HG02763 (cell line): ENCODE data around the gene PARP11.

ENCODE experiments used
- ATAC-seq: cut with Tn5 transposase; IDR thresholded peaks from one replicate; pipeline ENCODE4 v1.9.1; 2021; ENCODE audit warnings: mild to moderate bottlenecking, moderate library complexity; ENCODE audit not compliant: unreplicated experiment

Gene PARP11, protein sequence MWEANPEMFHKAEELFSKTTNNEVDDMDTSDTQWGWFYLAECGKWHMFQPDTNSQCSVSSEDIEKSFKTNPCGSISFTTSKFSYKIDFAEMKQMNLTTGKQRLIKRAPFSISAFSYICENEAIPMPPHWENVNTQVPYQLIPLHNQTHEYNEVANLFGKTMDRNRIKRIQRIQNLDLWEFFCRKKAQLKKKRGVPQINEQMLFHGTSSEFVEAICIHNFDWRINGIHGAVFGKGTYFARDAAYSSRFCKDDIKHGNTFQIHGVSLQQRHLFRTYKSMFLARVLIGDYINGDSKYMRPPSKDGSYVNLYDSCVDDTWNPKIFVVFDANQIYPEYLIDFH

DNA sequence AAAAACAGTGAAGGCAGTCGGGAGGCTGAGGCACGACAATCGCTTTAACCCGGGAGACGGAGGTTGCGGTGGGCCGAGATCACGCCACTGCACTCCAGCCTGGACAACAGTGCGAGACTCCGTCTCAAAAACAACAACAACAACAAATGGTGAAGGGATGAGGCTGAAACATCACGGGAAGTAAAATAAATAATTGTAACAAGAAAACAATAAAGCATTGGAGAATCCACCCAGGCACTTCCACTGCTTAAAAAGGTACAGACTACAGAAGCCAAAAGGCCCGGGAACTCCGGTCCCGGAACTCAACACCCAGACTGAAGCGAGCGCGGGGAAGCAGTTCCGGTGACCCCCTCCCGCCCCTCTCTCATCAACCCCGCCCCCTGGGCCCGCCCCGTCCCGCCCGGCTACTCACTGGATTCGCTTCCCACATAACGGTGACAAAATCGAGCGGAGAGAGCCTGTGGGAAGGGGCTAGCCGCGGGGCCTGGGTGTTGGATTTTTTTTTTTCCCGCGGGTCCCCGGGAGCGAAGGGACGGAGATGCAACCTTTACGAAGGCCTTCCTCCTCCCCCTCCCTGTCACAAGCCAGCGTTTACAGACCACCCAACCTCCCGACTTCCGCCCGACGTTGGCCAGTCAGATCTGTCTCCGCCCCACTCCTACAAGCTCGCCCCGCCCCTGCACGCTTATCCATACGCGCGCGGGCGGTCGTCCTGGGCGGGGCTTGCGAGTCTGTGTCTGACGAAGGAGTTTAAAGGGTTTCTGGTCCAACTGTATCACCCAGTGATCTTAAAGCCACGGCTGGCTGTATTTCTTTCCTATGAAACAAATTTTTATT, at the start of gene PARP11:
Gene PARP11, minus strand, starts transcription at position 600 of the 837 bp plus-strand sequence. Its CDS starts 170 bp downstream, at position 430.
- peak; percentile 94 for ATAC-seq

DNA sequence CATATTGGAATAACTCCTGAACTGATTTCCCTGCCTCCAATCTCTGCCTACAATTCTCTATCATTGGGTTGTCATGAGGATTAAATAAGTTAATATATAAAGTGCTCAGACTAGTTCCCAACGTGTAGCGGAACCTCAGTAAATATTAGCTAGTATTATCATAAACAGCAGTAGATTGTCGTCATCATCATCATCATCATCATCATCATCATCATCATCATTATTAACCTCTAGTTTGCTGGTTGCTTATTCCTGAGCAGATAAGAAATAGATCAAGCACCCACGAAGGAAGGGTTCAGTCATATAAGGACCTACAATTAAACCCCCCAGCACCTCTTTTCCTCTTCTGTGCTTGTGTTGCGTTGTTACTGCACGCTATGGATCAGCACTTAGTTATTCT, 48.8 kb upstream of the PARP11 start:
- ATAC-seq, result no peak

DNA sequence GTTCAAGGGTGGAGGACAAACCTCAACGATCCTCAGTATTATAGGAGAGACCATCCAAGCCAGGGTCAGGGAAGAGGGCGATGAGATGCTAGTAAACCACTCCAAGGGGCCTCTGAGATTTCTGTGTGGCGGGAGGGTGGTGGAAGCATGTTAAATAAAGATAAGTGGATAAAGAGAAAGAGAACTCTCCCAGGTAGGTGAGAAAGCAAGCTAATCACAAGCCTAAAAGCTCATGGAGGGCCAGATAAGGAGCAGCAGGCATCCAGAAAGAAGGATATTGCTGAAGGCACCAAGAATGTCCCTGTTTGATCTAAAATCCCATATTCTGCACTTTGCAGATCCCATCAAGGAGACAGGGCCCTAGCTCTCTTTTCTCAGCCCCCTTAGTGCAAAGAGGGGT, 48.3 kb upstream of the PARP11 start:
- no peak for ATAC-seq

DNA sequence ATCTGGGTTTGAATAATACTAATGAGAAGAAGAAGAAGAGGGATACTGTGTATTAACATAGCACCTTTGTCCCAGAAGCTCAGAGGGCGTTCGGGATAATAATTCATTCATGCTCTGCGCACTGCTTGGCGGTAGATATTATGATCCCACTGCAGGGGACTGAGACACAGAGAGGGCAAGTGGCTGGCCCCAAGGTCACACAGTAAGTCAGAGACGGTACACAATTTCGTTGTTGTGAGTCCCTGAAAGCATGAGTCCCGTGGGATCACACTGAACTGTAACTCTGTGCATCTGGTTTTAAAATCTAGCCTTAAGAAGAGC, 47.9 kb upstream of the PARP11 start:
- ATAC-seq, result no peak

DNA sequence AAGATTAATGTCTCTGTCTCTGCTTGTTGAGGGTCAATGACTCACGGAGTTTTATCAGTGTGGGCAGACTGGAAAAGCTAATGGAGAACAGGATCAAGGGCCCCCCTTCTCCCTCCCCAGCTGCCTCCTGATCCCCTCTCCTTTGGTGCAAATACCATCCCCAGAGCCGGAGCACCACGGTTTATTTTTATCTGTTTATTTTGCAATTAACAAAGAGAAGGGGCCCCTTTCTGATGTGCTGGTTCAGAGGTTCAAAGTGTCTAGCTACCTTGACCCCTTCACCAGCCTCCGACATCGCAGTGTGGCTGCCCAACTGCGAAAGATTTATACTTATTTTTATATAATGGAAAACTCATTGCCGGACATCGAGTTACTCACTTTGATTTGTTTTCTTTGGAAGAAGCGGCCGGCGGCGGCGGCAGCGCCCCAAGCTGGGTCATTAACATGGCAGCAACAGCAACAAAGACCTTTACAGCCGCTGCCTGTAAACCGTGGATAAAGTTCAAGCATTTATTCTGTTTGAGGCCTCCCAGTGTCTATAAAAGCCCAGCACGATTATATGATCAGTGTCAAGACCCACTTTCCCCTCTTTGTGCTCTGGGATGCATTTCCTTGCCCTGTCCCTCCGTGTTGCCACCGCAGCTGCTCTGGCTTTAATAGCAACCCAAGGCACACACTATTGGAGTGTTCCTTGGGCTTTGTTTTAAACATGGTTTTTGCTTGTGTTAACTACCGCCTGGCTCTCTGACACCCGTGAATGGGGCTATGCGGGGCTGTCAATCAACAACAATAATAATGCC, 47.4 kb upstream of the PARP11 start:
- no peak for ATAC-seq

DNA sequence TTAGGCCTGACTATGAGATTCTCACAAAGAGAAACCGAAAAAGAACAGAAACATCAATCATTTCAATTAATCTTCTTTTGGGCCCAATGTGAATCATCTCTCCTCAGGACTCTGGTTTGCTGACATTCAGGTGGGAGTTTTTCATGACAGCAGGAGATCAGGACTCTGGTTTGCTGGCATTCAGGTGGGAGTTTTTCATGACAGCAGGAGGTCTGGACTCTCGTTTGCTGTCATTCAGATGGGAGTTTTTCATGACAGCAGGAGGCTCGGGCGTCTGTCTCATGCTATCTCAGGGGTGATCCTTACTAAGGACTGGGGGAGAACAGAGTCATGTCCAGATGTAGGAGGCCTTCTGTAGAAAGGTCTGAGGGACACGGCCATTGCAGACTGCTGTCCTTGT, 40.1 kb upstream of the PARP11 start:
- no peak for ATAC-seq

DNA sequence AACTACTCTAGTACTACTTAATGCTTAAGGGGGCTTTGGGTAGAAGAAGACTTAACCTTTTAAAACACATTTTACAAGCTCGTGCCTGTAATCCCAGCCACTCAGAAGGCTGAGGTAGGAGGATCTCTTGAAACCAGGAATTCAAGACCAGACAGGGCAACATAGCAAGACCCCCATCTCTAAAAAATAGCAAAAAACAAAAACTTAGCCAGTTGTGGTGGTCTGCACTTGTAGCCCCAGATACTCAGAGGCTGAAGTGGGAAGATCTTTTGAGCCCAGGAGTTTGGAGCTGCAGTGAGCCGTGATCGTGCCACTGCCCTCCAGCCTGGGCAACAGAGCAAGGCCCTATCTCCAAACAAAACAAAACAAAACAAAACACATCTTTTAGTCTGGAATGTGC, 39.7 kb upstream of the PARP11 start:
- ATAC-seq, result no peak

DNA sequence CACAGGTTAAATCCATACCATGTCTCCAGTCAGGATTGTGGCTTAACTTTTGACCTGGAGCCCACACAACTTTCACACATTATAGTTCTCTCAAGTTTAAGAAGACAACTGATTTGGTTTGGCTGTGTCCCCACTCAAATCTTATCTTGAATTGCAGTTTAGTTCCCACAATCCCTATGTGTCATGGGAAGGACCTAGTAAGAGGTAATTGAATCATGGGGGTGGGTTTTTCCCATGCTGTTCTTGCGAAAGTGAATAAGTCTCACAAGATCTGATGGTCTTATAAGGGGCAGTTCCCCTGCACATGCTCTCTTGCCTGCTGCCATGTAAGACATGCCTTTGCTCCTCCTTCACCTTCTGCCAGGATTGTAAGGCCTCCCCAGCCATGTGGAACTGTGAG, 38.2 kb upstream of the PARP11 start:
- no peak for ATAC-seq

DNA sequence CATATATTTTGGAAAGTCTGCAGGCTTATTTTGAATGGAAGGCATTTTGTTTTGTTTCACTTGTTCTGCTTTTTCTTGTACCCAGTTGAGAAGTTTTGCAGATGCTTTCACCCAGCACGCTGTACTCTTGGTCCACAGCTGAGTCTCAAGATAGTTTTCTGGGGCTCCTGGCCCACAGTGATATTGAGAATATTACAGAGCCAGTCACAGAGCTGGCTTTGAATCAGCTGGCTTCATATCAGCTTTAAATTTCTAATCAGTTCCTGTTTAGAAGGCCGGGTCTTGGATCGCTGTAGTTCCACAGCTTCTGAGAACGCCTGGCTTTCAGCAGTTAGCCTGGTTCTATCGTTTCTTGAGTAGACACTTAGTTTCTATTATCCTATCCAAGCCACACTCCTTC, 32.5 kb upstream of the PARP11 start:
- ATAC-seq, result no peak

DNA sequence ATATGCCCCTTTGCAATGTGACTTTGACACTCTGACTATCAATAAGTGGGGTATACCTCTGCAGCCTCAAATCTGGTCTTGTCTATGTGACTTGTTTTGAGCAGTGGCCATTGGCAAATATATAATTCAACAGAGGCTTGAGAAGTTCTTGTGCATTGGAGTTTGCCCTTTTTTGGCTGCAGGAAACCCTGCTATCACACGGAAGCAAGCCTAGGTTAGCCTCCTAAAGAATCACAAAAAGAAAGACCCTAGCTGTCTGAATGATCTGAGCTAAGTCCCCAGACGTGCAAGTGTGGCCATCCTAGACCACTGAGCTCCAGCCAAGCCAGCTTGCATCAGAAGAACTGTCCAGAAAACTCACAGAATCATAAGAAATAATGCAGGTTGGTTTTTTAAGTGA, 31.8 kb upstream of the PARP11 start:
- ATAC-seq, result no peak

DNA sequence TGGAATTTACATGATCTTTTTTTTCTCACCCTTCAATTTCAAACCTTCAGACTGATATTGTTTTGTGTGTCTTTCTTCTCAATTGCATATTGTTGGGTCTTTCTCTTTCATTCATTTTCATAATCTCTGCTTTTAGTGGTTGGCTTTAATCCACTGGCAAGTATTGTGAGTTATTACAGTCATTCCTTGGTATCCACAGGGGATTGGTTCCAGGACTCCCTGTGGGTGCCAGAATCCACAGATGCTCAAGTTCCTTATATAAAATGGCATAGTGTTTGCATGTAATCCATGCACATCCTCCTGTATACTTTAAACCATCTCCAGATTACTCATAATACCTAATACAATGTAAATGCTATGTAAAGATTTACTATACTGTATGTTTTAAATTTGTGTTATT, 29.7 kb upstream of the PARP11 start:
- no peak for ATAC-seq

DNA sequence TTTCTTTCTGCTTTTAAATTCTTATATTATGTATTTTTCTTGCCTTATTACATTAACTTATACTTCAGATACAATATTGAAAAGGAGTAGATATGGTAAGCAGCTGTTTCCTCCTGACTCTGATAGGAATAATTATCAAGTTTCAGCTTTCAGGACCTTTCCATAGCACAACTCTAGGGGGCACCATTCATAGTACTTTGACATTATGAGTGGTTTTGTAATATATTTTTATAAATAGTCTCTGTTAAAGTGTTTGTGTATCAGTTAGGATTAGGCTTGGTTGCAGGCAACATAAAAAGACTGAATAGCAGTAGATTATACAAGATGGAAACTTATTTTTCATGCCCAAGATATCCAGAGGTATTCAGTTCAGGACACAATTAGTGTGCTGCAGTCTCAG, 27.9 kb upstream of the PARP11 start:
- ATAC-seq, result no peak

DNA sequence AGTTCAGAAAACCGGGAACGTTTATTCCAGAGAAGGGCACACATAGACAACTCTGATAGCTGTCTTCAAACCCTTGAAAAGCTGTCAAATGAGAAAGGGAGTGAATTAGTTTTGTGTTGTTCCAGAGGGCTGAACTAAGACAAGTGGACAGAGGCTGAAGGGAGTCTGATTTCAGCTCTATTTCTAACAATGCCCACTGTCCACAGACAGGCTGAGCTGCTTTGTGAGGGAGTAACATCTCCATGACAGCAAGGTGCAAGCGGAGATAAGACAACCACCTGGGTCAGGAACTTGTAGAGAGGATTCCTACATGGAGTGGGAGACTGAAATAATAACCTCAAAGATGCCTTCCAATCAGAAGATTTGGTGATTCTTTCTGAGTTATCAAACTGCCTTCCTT, 25.6 kb upstream of the PARP11 start:
- ATAC-seq, result no peak

DNA sequence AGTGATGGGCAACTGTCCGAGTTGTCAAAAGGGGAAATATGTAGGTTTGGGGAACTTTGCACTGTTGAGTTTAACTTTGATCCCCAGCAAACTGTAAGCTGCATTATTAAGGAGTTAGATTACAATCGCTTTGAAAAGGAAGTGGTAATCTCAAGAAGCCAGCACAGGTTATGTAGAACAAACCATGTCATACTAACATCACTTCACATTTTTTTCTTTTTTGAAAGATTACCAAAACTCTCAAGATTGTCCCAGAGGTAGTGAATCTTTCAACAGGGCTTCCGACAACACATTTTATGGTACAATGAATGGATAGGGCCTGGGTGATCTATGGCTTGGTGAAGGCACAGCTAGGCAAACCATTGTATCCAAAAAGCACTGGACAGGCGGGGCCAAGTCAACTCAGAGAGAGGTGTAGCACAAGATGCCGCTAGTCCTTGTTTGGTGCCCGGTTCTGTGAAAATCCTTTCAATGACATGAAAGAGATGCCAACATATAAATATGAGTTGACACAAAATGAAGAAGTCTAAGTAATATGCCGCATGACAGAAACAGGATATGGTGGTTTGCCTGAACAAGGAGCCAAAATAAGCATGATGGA, 24.3 kb upstream of the PARP11 start:
- no peak for ATAC-seq

DNA sequence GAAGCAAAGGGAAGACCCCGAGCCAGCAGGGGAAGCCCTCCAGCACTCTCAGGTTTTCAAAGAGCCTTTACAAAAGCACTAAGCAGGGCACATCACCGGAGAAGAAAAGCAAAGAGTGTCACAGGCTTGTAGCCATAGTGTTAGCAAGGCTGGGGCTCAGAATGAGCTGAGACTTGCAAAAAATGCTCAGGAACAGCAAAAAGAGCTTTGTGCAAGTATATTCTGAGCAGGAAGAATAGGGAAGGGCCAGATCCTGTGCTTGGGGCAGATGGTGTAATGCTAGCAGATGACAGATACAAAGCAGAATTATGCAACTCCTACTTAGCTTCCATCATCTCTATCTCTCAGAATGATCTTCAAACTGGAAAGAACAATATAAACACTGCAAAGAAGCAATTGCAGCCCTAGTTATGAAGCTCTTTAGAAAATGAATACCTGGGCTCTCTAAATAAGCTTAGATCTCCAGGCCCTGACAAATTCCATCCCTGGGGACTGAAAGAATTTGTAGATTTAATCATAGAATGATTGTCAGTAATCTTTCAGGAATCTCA, 23.7 kb upstream of the PARP11 start:
- ATAC-seq, result no peak

DNA sequence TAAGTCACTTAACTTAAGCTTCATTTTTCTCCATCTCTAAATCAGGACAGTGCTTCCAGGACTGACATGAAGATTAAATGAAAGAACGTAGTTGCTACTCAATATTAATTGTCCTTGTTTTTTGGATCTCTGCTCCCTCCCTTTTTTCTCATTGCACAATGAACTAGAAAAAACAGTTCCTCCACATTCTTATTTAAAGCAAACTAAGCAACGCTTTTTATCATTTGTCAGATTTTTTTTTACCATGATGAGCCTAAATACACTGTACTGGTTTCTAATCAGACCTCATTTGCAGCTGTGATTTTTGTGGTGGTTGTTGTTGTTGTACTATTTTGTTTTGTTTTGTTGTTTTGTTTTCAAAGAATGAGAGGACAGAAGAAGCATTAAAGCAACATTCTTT, 23.2 kb upstream of the PARP11 start:
- ATAC-seq, result no peak

DNA sequence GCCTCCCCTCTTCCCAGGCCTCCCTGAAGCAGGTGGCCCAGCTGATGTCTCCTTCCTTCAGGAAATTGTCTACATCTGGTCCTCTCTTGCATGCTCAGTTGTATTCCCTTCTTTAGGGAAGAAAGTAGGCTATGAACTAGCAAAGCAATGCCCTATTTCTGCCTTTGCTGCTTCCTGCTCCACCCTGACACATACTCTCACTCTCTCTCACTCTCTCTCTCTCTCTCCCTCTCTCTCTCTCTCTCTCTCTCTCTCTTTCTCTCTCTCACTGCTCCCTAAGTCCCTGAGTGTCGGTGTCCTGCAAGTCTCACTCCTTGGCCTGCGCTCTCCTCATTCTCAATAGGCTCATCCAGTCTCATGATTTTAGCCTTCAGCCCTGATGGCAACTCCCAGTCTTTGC, 19.4 kb upstream of the PARP11 start:
- no peak for ATAC-seq

DNA sequence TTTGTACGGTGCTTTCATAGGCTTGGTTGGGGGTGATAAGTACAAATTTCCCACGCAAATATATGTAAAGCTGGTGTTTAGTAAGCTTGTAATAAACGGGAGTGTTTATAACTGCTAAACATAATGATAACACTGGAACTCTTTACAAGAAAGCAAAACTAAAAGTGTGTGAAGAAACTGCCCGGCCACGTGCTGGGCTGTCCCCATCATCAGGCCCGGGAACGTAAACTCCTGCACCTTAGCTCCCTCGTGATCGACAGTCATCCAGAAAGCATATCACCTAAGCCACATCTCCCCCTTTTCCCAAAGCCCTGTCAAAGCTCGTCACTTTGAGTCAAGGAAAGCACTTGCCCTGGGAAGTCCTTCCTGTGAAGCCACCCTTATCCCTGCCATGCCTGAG, 18.0 kb upstream of the PARP11 start:
- ATAC-seq, result no peak

DNA sequence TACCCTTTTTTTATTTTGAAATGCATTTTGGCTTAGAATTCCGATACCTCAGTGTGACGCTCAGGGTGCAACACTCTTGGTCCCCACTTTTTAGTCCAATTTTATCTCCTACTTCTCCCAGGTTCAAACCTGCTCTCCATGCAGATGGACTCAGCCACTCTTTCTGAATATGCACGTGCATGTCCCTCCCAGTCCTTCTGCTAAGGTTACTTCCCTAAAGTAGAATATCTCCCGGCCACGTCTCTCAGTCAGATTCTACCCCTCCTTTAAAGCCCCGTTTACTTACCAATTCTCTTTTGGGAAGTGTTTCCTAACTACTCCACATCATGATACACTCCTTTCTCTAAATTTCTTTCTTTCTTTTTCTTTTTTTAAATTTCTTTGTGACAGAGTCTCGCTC, 15.5 kb upstream of the PARP11 start:
- ATAC-seq, result no peak

DNA sequence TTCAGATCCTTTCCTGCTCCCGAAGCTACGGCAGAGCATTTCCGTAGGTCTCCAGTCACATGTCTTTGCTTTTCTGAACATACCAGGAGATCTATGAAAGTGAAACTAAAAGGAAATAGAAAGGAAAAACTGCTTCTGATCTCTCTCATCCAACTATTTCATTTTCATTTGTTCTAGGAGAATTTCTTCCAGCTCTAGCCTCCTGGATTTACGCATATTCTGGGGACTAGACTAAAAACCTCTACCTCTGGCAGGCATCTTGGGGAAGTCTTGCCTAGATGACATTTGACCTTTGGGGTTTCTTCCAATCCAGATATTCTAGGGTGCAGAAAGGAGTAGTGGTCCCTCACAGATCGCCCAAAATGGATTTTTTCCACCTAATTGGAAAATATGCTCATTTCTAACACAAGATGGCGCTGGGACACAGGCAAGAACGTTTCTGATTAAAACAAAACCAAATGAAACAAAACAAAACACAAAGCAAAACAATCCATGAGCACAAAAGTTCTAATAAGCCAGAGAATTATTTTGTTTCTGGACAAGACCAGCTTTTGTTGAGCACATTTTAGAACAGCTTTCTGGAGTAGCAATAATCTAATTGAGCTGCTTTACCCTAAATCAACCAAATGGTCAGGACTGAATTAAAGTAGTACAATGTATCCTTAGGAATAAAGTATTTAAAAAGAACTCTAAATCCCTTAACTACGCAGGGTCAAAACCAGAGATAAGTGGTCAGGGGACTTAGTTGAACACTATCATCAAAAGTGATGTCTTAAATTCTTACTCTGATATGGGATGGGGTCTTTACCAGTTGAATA, 12.3 kb upstream of the PARP11 start:
- no peak for ATAC-seq
